NCI-H2081 (cell line): ENCODE measurements around the gene VPS13C.

Source experiments
- DNase-seq, 2 experiments: peaks; one replicate each; lab custom pipeline; 2025; lab: John Stamatoyannopoulos, UW

VPS13C gene

GRCh38 chr15:61935493-61935892 is 124.8 kb downstream of the VPS13C start:
- no peak for DNase-seq

GRCh38 chr15:61929452-61929851 is 130.8 kb downstream of the VPS13C start:
- no peak for DNase-seq

- no peak for DNase-seq
Measured at GRCh38 chr15:61923173-61923572, 137.1 kb downstream of the VPS13C start.

GRCh38 chr15:61921093-61921492 is 139.2 kb downstream of the VPS13C start:
- DNase-seq, result no peak

GRCh38 chr15:61917457-61917856 is 142.8 kb downstream of the VPS13C start:
- DNase-seq, result no peak

- DNase-seq, result peak in 1 of 2 experiments; percentile 51
Measured at GRCh38 chr15:61916104-61916503, 144.1 kb downstream of the VPS13C start.

GRCh38 chr15:61915640-61916039 is 144.6 kb downstream of the VPS13C start:
- no peak for DNase-seq

- no peak for DNase-seq
Measured at GRCh38 chr15:61910839-61911369, 149.3 kb downstream of the VPS13C start.

- no peak for DNase-seq
Measured at GRCh38 chr15:61908241-61908640, 152.0 kb downstream of the VPS13C start.

GRCh38 chr15:61907753-61908086 is 152.5 kb downstream of the VPS13C start:
- DNase-seq, result no peak

- no peak for DNase-seq
Measured at GRCh38 chr15:61906961-61907752, 153.1 kb downstream of the VPS13C start.

GRCh38 chr15:61893146-61893545 is 167.1 kb downstream of the VPS13C start:
- no peak for DNase-seq

GRCh38 chr15:61892140-61892539 is 168.1 kb downstream of the VPS13C start:
- no peak for DNase-seq

- peak; percentile 19 to 27 for DNase-seq
Measured at GRCh38 chr15:61890106-61890505, 170.1 kb downstream of the VPS13C start.

- DNase-seq, result no peak
Measured at GRCh38 chr15:61889706-61890105, 170.5 kb downstream of the VPS13C start.

GRCh38 chr15:61888074-61888780 is 172.0 kb downstream of the VPS13C start:
- no peak for DNase-seq

GRCh38 chr15:61880084-61880483 is 180.2 kb downstream of the VPS13C start:
- DNase-seq, result peak; percentile 30 to 82

- DNase-seq, result peak; percentile 56 to 90
Measured at GRCh38 chr15:61879219-61879618, 181.0 kb downstream of the VPS13C start.

- DNase-seq, result peak in 1 of 2 experiments; percentile 23
Measured at GRCh38 chr15:61871926-61872522, 188.2 kb downstream of the VPS13C start.

- no peak for DNase-seq
Measured at GRCh38 chr15:61869656-61870055, 190.6 kb downstream of the VPS13C start.

- no peak for DNase-seq
Measured at GRCh38 chr15:61861962-61862361, 198.3 kb downstream of the VPS13C start.

GRCh38 chr15:61857169-61857829 is 202.9 kb downstream of the VPS13C start:
- DNase-seq, result no peak
